ENCODE results near the gene DISP2.

GRCh38 chr15:40316931-40317330 lies 41.1 kb upstream of the DISP2 start:
- TF ChIP-seq POLR2A (IDR thresholded peaks at IDR 0.05) = no peak
- TF ChIP-seq CTCF (IDR thresholded peaks at IDR 0.05) = no peak

Measured in uterus (tissue), 2 donors.